Raji (cell line): ENCODE data around the gene RAD21L1.

Experiments
- POLR2A ChIP-seq: IDR thresholded peaks from 2 replicates; pipeline ENCODE4 v1.6.1; 2011; ENCODE audit warnings: low read depth, low read length, control low read depth; ENCODE audit not compliant: insufficient read depth

RAD21L1 gene

DNA sequence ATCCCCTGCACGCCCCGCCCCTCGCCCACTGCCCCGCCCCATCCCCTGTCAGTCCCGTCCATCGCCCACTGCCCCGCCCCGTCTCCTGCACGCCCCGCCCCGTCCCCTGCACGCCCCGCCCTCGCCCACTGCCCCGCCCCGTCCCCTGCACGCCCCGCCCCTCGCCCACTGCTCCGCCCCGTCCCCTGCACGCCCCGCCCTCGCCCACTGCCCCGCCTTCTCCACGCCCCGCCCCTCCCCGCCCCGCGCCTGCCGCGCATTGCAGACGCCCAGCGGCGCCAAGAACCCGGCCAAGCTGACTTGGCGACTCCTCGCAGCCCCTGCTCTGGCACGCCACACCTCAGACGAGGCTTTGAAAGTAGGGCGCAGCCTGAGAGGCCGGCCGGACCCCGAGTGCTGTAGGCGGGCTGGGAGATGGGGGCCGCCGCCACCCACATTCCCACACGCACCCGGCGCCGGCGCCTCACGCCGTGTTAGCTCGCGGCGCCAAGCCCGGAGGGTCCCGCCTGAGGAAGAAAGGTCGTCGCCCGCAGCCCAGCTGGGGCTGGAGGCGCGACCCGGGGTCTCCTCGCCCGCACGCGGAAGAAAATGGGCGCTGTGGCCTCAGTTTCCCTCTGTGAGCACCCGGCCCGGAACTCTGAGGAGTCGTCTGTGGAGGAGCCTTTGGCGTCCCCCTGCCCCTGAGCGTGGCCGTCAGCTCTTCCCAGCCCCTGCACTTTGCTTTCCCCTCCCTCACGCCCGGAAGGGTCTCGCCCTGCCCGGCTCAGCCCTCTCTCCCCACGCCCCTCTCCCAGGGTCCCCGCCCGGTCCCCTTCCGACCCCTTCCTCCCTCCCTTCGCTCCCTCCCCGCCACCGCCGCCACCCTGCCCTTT, at the start of gene RAD21L1:
Gene RAD21L1 (plus strand): TSS at position 262 of the 872 bp plus-strand sequence. CDS start 2,410 bp downstream, outside the sequence.
- no peak for TF ChIP-seq POLR2A

DNA sequence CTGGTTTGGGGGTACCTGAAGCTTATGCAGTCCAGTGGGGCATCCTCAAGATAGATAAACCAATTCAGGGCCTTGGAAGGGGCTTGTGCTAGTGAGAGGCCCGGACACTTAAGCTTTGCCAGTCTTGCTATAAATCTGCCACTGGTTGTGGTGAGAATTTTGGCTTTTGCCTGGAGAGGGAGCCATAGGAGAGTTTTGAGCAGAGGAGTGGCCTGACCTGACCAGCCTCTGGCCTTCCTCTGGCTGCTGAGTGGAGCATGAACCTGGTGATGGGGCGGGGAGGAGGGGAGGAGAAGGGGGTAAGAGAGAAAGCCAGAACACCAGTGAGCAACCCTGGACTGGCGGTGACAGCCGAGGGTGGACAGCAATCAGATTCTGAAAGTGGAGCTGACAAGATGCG, 48.2 kb upstream of the RAD21L1 start:
- TF ChIP-seq POLR2A, result no peak

DNA sequence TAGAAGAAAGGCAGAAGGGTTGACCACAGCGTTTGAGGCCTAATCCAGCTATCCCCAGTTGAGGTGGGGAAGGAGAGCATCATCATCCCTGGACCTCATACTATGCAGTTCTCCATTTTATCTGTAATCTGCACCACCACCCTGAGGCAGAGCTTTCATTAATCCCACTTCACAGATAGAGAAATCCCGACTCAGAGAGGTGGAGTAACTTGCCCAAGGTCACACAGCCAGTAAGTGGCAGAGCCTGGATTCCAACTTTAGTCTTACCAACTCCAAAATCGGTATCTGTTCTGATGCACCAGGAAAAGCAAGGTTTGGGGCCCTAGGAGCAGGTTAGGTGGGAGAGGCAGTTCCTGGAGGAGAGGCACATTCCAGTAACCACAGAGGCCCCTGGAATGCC, 47.7 kb upstream of the RAD21L1 start:
- no peak for TF ChIP-seq POLR2A

DNA sequence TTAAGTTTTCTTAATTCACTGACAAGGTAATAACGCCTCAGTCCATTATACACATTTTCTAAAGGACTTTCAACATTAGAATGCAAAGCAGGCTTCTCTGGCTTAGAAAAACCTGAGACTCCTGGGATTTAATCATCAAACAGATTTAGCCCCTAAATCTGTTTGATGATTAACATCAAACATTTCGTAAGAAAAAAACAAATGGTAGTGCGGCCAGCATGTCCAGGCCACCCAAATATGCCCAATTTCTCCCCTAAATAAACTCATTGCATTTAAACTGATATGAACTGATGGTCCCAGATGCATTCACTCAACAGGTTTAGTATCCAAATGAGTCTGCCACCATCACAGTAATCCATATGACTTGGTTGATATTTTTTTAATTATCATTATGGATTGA, 47.2 kb upstream of the RAD21L1 start:
- no peak for TF ChIP-seq POLR2A

DNA sequence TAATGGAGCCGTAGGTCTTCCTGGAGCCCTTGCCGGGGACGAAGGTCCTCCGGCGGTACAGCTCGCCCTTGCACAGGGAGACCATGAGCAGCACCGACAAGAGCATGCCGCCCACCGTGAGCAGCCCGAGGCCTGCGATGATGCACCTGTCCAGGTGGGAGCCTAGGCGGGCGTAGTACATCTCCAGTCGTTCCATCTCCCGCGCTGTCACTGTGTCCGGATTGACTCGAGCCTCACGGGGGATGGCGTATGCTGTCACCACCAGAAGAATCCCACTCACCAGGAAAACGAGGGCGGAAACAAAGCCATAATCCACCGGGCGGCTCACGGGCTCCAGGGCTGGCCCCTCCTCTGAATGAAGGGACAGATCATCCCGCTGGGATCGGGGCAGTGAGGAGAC, 44.9 kb upstream of the RAD21L1 start:
- no peak for TF ChIP-seq POLR2A

DNA sequence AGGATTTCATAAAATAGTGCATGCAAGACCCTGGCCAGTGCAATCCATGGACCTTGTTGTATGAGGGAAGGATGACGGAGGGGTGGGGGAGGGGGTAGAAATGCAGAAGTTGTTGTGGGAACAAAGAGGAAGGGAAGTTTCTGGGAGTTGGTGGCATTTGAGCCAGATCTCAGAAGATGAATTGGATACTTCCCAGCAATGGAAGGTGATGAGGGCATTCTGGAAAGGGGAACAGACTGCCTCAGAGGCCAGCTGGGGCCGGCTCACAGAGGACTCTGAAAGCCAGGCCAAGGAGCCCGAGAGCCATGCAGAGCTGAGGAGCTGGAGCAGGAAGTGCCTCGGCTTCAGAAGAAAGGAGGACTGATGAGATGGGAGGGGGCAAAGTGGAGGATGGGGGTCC, 43.7 kb upstream of the RAD21L1 start:
- TF ChIP-seq POLR2A, result no peak

DNA sequence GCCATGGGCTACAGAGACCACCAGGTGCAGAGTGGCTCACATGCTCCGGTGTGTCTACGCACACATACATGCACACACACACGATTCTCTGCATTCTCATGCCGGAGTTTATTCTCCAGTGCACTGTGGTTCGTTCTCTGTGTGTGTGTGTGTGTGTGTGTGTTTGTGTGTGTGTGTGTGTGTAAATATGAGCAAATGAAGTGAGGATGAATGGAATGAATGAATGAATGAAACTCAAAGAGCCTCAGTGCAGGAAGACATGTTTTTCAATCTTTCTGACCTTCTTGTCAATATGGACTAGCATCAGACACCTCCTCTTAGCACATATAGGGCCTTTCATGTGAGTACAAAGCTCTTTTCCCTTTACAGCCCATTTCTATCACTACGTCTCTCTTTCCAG, 42.7 kb upstream of the RAD21L1 start:
- no peak for TF ChIP-seq POLR2A

DNA sequence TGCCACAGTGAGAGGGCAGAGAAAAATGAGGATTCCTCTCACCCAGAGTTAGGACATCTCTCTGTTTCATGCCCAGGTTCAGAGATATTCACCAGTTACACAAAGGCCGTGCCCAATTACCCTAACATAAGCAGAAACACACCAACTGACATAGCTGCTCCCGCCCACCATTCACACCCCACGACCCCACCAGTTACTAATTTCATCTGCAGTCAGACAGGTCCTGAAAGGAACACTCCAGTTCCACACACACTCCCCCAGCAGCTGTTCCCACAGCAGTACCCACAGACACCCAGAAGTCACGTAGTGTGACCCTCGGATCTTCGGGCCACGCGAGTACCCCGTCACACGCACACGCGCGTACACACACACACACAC, 41.6 kb upstream of the RAD21L1 start:
- no peak for TF ChIP-seq POLR2A

DNA sequence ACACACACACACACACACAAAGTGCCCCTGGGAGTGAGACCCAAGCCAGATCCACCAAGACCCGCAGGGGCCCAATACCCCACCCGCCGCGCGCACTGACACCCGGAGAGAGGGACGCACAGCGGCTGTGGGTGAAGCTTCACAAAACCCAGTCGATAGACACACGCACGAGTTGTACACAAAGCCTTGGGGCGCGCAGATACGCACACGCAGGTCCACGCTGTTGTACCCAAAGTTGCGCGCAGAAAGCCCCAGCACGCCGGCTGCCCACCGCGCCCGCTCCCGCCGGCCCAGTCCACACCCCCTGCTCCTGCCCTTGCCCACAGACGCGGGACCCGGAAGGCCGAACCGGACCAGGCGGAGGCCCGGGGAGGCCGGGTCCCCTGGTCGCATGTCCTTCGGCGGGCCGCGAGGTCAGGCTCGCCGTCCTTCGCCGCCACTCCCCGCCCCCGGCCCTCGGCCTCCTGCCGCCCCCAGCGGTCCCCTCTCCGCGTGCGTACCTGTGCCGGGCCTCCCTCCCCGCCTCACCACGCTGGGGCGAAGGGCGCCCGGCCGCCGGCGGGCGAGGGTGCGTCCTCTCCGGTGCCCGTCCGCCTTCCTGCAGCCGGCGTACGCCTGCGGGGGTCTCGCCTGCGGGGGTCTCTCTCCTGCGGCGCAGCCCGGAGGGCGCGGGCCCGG, 41.1 kb upstream of the RAD21L1 start, which contains the start of gene TMEM74B:
Gene TMEM74B (minus strand): TSS at position 344 of the 678 bp plus-strand sequence. CDS start 1,180 bp downstream, outside the sequence.
- no peak for TF ChIP-seq POLR2A

DNA sequence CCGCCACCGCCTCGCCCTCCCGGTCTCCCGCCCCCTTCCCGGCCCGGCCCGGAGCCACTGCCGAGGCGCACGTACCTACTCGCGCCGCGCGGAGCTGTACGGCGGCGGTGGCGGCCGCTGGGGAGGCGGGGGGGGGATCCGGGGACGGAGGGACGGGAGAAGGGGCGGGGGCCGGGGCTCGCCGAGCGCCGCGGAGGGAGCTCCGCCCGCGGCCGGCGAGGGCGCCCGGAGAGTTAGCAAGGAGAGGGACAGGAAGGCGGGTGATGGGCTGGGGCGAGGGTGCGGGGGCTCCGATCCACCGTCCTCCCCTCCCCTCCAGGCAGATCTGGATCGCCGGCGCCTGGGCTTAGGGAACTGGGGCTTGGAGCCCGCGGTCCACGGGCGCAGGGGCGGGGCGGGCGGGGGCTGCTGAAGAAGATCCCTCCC, 40.5 kb upstream of the RAD21L1 start:
- no peak for TF ChIP-seq POLR2A

DNA sequence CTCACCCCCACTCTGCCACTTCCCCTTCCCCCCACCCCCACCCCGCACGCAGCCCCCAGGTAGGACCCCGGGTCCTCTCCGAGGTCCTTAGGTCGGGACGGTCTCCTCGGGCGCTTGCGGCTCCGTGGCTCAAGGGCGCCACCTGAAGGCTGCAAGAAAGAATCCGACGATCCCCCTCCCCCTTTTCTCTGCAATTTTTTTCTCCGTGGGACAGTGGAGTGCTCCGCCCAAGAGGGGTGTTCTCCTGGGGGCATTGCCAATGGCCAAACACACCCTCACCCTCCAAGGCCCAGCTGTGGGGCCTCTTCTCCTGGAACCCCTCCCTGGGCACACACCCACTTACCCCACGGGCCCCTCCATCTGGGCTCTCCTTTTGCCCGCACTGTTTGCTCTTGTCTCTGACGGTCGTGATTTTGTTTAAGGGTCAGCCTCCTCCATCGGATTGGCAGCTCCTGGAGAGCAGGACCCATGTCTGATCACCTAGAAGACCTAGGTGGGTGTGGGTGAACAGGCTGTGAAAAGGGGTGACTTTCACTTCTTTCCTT, 40.0 kb upstream of the RAD21L1 start:
- no peak for TF ChIP-seq POLR2A

DNA sequence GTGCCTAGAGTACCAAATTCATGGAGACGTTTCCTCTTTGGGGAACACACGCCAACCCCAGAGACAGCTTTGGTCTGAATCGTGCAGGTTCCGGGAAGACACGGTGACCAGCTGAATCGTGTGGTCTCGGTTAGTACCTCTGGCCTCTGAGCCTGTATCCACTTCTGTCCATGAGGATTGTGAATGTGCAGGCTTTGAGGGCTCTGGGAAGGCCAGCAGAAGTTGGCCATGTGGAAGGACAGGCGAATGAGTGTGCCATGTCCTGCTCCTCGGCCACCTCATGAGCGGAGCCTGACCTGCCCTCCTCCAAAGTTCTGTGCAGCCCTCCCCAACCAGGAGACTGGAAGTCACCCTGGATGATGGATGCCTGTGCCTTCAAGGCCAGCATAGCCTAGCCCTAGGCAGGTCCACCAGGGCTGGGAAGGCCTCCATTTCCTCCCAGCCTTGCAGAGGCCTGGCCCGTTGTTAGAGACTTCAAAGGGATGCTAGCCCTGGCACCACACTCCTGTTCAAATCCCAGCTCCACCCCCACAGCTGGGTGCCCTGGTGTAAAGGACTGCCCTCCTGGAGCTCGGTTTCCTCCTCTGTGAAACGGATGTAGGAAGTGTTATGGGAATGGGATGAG, 39.4 kb upstream of the RAD21L1 start:
- TF ChIP-seq POLR2A, result no peak

DNA sequence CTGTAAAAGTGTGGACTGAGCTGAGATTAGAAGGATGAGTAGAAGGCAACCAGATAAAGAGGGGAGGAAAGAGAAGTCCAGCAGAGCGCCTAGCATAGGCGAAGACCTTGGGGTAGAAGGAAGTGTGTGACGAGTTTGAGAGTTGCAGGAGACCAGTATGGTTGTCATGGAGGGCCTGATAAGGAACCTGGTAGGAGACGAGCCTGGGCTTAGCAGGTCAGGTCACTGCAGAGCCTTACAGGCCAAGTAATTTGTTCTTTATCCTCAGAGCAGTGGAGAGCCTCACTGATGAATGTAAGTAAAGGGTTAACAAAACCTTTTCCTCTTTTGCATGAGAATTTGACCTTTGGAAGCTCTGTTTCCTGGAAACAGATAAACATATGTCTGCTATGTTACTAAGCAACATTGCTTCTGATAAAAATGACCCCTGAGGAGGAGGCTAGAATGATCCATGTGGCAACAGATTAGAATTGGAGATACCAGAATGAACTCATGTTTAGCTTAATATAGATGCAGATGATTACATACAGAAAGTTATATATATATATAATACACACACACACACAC, 38.2 kb upstream of the RAD21L1 start:
- no peak for TF ChIP-seq POLR2A

DNA sequence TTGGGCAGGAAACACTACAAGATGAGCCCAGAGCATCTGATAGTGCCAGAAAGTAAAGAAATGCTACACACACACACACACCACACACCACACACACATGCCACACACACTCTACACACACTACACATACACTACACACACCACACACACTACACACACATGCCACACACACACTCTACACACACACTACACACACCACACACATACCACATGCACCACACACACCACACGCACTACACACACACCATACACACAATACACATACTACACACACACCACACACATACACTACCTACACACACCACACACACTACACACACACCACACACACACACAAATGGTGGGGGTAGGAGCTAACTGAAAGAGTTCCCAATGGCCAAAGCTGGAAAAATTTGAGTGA, 37.5 kb upstream of the RAD21L1 start:
- no peak for TF ChIP-seq POLR2A

DNA sequence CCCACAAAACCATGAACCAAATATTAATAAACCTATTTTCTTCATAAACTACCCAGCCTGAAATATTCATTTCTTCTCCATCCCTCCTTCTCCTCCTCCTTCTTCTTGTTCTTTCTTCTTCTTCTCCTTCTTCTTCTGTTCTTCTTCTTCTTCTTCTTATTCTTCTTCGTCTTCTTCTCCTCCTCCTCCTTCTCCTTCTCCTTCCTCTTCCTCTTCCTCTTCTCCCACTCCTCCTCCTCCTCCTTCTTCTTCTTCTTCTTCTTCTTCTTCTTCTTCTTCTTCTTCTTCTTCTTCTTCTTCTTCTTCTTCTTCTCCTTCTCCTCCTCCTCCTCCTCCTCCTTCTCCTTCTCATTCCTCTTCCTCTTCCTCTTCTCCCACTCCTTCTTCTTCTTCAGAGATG, 36.0 kb upstream of the RAD21L1 start:
- no peak for TF ChIP-seq POLR2A

DNA sequence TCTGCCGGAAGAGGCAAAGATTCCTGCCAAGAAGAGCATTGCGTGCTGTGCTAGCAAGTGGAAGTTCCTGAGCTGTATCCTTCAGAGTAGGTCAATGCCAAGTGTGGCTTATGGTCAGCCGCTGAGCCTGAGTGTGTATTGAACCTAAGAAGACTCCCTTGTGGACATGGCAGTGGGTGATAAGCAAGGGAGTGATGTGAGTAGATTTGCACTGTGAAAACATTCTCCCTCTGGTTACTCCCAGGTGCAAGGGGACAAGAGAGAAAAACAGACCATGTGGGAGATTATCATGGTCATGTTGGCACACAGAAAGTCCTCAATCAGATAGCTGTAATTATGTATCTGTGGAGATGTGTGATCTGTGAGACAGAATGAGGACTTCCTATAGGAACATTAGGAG, 35.0 kb upstream of the RAD21L1 start:
- no peak for TF ChIP-seq POLR2A

DNA sequence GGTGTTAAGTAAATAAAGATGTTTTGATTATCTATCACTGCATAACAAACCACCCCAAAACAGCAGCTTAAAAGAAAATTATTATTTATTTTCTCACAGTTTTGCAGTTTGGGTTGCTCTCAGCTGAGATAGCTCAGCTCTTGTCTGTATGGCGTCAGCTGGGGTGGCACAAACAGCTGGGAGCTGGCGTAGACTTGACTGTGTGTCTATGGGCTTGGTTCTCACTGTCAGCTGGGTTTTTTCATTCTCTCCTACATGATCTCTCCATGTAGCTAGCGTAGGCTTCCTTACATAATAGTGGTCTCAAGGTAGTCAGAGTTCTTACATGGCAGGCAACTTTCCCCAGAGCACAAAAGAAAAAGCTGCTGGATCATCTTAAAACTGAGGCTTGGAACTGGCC, 34.5 kb upstream of the RAD21L1 start:
- no peak for TF ChIP-seq POLR2A
